Uterus (tissue), 4 donors: ENCODE results near the gene TRIO. TPM values are rescaled to one million over a fixed set of nuclear protein-coding genes. Genes with fewer than 3 reads are reported as not detected.
A peak's percentile ranks its signal among the peaks of the same experiment; 100 is the strongest.

Experiments used
- DNase-seq, 2 donors: peaks; one replicate each; pipeline ENCODE4 v3.0.0-alpha.2; 2019 to 2020
- H3K27ac ChIP-seq, 2 donors: fragments of 200-600 bp; sonication (generic); 1 replicate in 1 of 2; 2 replicates in 1 of 2; pipeline ENCODE4 v1.5.1; 2016 to 2018
- H3K27me3 ChIP-seq, 2 donors: fragments of 200-600 bp; sonication (generic); one replicate each; pipeline ENCODE4 v1.5.1; 2018 to 2019; ENCODE audit warnings: control low read depth in 1 of 2
- H3K36me3 ChIP-seq, 2 donors: fragments of 200-600 bp; sonication (generic); one replicate each; pipeline ENCODE4 v1.5.1; 2019; ENCODE audit warnings: control low read depth in 1 of 2
- H3K4me1 ChIP-seq, 2 donors: fragments of 200-600 bp; sonication (generic); one replicate each; pipeline ENCODE4 v1.5.1; 2018 to 2019; ENCODE audit warnings: control low read depth in 1 of 2
- H3K4me3 ChIP-seq, 2 donors: fragments of 200-600 bp; sonication (generic); 1 replicate in 1 of 2; 2 replicates in 1 of 2; pipeline ENCODE4 v1.5.1; 2018 to 2019; ENCODE audit warnings: mild to moderate bottlenecking in 1 of 2
- H3K9me3 ChIP-seq, 2 donors: fragments of 200-600 bp; sonication (generic); one replicate each; pipeline ENCODE4 v1.5.1; 2019; ENCODE audit warnings: control low read depth in 1 of 2
- POLR2A ChIP-seq, 2 donors: fragments of 450-650 bp; IDR thresholded peaks; one replicate each; pipeline ENCODE4 v1.6.1; 2016; ENCODE audit warnings: antibody characterized with exemption in 2 of 2, mild to moderate bottlenecking in 1 of 2, moderate library complexity in 1 of 2
- intact Hi-C: fragments of 100-400 bp; cut with DNase I; formaldehyde crosslinking; loops from one replicate; pipeline ENCODE4 v1.15.1; 2023; ENCODE audit warnings: low total_unique reads
- total RNA-seq, 4 donors: library from RNA; depleted of rRNA in 3 of 4; stranded (reverse); fragments of >200 nt in 3 of 4; gene quantifications; one replicate each; pipeline versions ENCODE4 v1.1.0 to v1.2.4, GENCODE V29; 2014 to 2023
- TF ChIP-seq, protein P1 (sequence below), 4 experiments: fragments of 200-600 bp in 2 of 4; fragments of 450-650 bp in 2 of 4; sonication (generic) in 2 of 4; IDR thresholded peaks; one replicate each; pipeline ENCODE4 v1.5.1; 2016 to 2019; ENCODE audit warnings: antibody characterized with exemption in 4 of 4, mild to moderate bottlenecking in 2 of 4, moderate library complexity in 1 of 4
- donor health status: DM: yes; HTN: yes; CAD: no.

The TRIO gene
- total RNA-seq, 4 donors from 2014 or later: 93.5 to 234 (median 207) TPM

DNA sequence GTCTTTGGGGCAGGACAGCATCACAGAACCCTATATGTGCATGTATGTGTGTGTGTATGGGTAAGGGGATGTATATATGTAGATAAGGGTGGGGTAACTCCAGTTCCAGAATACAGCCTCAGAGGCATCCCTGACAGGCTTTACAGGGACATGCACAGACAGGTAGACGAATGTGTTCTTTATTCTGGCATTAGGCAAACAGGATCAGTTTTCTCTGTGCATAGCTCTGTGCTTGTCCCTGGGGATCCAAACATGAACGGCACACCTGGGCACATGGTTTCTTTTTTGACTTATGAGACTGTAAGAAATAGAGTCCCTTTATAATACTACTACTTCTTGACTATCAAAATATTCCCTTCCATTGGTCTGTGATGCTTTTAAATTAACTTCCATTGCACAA, 120.6 kb downstream of the TRIO start:
- intact Hi-C loops: no loop called here
- TF ChIP-seq POLR2A (IDR thresholded peaks at IDR 0.05): no peak
- TF ChIP-seq, protein P1, sequence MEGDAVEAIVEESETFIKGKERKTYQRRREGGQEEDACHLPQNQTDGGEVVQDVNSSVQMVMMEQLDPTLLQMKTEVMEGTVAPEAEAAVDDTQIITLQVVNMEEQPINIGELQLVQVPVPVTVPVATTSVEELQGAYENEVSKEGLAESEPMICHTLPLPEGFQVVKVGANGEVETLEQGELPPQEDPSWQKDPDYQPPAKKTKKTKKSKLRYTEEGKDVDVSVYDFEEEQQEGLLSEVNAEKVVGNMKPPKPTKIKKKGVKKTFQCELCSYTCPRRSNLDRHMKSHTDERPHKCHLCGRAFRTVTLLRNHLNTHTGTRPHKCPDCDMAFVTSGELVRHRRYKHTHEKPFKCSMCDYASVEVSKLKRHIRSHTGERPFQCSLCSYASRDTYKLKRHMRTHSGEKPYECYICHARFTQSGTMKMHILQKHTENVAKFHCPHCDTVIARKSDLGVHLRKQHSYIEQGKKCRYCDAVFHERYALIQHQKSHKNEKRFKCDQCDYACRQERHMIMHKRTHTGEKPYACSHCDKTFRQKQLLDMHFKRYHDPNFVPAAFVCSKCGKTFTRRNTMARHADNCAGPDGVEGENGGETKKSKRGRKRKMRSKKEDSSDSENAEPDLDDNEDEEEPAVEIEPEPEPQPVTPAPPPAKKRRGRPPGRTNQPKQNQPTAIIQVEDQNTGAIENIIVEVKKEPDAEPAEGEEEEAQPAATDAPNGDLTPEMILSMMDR (IDR thresholded peaks at IDR 0.05): no peak
- Histone ChIP-seq H3K9me3 (no peaks in the 10 kb centered on the region), H3K27ac (peak overlapping the region; percentile 47 to 60), H3K36me3 (no peaks in the 10 kb centered on the region), H3K4me3 (no peak overlapping the region), H3K27me3 (no peaks in the 10 kb centered on the region), H3K4me1 (peaks cover 6 to 9% of the 10 kb centered on the region in 2 donors)
- DNase-seq: no peak

DNA sequence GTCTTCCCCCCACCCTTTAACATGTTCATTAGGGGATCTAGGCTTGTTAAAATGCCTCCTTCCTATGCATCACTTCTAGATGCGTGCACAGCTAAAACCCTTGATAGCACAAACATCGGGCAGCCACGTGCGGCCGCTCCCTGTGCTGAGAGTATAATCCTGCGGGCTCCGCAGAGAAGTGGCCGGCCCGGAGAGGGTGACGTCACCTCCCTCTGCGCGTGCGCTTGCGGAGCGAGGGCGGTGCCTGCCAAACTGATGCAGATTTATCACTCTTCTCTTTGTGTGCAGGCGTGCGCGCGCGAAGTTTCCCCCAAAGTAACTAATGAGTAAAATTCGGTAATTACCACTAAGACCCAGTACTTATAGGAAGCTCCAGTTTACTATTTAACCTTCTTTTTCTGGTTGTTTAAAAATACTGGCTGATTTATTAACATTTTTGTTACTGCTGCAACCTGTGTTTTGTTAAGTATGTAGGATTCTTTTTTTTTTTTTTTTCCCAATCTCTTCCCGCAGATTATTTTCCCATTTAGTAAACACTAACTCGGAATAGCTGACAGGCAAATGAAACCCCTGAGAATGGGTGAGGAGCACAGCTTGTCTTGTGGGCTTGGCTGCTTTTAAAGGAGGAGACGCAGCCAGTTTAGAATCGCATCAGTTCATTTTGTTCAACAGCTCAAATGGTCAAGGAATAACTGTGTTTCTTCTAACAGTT, 121.6 kb downstream of the TRIO start:
- intact Hi-C loops: loop anchor here (5.0 kb wide), 1 partner anchor 122 kb away; the partner anchor contains the start of gene TRIO
- Histone ChIP-seq H3K36me3 (no peaks in the 10 kb centered on the region), H3K27ac (peak overlapping the region; percentile 47 to 66)

DNA sequence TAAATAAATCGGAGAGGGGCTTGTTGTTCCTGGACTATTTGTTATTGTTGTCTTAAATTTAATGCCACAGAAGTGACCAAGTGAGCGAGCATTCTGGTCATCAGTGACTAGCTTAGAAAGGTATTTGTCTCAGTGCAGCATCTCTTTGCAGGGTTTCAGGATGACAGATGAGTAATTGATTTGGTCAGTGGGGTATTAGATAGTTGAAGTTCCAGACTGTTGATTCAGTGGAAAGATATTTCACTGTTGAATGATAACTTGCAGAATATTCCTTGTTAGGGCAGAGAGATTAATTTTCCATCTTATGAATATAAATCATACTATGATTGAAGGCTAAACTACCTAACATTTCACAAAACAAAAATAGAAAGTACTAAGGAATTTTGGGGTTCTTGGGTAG, 122.4 kb downstream of the TRIO start:
- no peaks in the 10 kb centered on the region for H3K9me3 ChIP-seq
- H3K27me3 ChIP-seq: no peaks in the 10 kb centered on the region
- peaks cover 12 to 18% of the 10 kb centered on the region in 2 donors for H3K4me1 ChIP-seq
- intact Hi-C loops: loop anchor here (5.0 kb wide), 1 partner anchor 123 kb away; the partner anchor contains the start of gene TRIO
- no peak overlapping the region for H3K27ac ChIP-seq
- no peak for TF ChIP-seq POLR2A (IDR thresholded peaks at IDR 0.05)
- TF ChIP-seq, protein P1 (IDR thresholded peaks at IDR 0.05): no peak
- H3K36me3 ChIP-seq: no peaks in the 10 kb centered on the region
- no peak for DNase-seq
- no peak overlapping the region for H3K4me3 ChIP-seq

More for the DNA sequence above, 121.6 kb downstream of the TRIO start:
- peak; percentile 52 to 78 for TF ChIP-seq POLR2A (IDR thresholded peaks at IDR 0.05)
- TF ChIP-seq, protein P1 (IDR thresholded peaks at IDR 0.05): no peak
- H3K27me3 ChIP-seq: no peaks in the 10 kb centered on the region
- H3K9me3 ChIP-seq: no peaks in the 10 kb centered on the region
- peak overlapping the region; percentile 10 to 18 for H3K4me3 ChIP-seq
- DNase-seq: peak; percentile 93
- H3K4me1 ChIP-seq: peaks cover 12 to 14% of the 10 kb centered on the region in 2 donors

DNA sequence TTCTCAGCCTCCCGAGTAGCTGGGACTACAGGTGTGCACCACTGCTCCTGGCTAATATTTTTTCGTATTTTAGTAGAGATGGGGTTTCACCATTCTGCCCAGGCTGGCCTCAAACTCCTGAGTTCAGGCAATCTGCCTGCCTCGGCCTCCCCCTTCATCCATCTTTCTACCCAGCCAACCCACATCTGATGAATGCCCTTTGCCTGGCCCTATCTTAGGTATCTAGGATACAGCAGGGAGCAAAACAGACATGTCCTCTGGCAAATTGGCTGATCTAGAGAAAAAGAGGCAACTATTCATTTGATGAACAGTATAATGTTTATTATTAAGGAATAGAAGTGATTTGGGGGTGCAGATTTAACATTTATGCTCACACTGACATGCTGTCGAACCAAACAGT, 123.0 kb downstream of the TRIO start:
- Histone ChIP-seq H3K36me3 (no peaks in the 10 kb centered on the region), H3K4me1 (peaks cover 12 to 18% of the 10 kb centered on the region in 2 donors), H3K27ac (no peak overlapping the region), H3K4me3 (no peak overlapping the region), H3K9me3 (no peaks in the 10 kb centered on the region), H3K27me3 (no peaks in the 10 kb centered on the region)
- no peak for DNase-seq
- intact Hi-C loops: loop anchor here (5.0 kb wide), 1 partner anchor 124 kb away; the partner anchor contains the start of gene TRIO
- TF ChIP-seq, protein P1 (IDR thresholded peaks at IDR 0.05): no peak
- no peak for TF ChIP-seq POLR2A (IDR thresholded peaks at IDR 0.05)

DNA sequence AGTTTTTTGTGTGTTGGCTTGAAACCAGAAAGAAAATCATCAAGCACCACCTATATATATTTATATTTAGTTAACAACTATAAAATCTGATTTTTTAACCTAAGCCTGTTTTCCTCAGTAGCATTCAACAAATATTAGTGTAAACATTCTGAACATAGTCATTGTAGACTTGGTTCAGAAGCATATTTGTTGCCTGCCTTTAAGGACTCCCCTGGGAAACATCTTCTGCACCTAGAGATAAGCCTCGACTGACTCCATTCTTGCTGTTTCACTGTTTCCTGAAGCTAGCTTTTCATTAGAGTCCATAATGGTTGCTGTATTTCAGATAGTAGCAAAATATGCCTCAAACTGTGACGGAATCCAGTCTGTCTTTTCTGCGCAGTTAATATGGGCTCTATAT, 123.5 kb downstream of the TRIO start:
- Histone ChIP-seq H3K4me3 (no peak overlapping the region), H3K9me3 (no peaks in the 10 kb centered on the region), H3K27ac (no peak overlapping the region), H3K36me3 (no peaks in the 10 kb centered on the region), H3K4me1 (peaks cover 12 to 18% of the 10 kb centered on the region in 2 donors), H3K27me3 (no peaks in the 10 kb centered on the region)
- no peak for DNase-seq
- TF ChIP-seq, protein P1 (IDR thresholded peaks at IDR 0.05): no peak
- no peak for TF ChIP-seq POLR2A (IDR thresholded peaks at IDR 0.05)
- intact Hi-C loops: loop anchor here (5.0 kb wide), 1 partner anchor 124 kb away; the partner anchor contains the start of gene TRIO
